MG63 (cell line): ENCODE measurements around the gene UGT1A6. TPM values are rescaled to one million over a fixed set of nuclear protein-coding genes. Genes with fewer than 3 reads are reported as not detected.
"Not testable (repeated sequence)": the region's sequence is repeated elsewhere in the genome, so short reads cannot be mapped to it uniquely, and the experiment has no call there.

Source experiments
- DNase-seq: peaks from one replicate; pipeline ENCODE4 v3.0.0-alpha.2; 2020
- H3K27me3 ChIP-seq: fragments of 250-450 bp; sonication (Bioruptor Pico); 2 replicates; pipeline ENCODE4 v1.5.1; 2020; ENCODE audit warnings: mild to moderate bottlenecking, moderate library complexity
- H3K36me3 ChIP-seq: fragments of 250-450 bp; sonication (Bioruptor Pico); 2 replicates; pipeline ENCODE4 v1.5.1; 2020; ENCODE audit warnings: mild to moderate bottlenecking, moderate library complexity
- H3K4me3 ChIP-seq: fragments of 250-450 bp; sonication (Bioruptor Pico); 2 replicates; pipeline ENCODE4 v1.5.1; 2020; ENCODE audit warnings: mild to moderate bottlenecking, moderate library complexity
- H3K9me3 ChIP-seq: fragments of 250-450 bp; sonication (Bioruptor Pico); 2 replicates; pipeline ENCODE4 v1.5.1; 2020; ENCODE audit warnings: mild to moderate bottlenecking, moderate library complexity
- total RNA-seq: library from RNA; depleted of rRNA; stranded (reverse); fragments of >200 nt; shearing (Covaris generic); gene quantifications from 2 replicates; pipeline ENCODE4 v1.2.3, GENCODE V29; 2014; ENCODE audit warnings: low replicate concordance

UGT1A6 gene
- total RNA-seq, 1 experiment from 2014 or later = 0.20 TPM

GRCh38 chr2:233702238-233702637 is 9.5 kb downstream of the UGT1A6 start:
- Histone ChIP-seq H3K4me3 (no peak overlapping the region), H3K9me3 (peaks cover 2% of the 10 kb centered on the region; the same call in 1 of the 2 replicates), H3K27me3 (no peaks in the 10 kb centered on the region), H3K36me3 (no peaks in the 10 kb centered on the region; the same call in 1 of the 2 replicates)
- DNase-seq = no peak

DNA sequence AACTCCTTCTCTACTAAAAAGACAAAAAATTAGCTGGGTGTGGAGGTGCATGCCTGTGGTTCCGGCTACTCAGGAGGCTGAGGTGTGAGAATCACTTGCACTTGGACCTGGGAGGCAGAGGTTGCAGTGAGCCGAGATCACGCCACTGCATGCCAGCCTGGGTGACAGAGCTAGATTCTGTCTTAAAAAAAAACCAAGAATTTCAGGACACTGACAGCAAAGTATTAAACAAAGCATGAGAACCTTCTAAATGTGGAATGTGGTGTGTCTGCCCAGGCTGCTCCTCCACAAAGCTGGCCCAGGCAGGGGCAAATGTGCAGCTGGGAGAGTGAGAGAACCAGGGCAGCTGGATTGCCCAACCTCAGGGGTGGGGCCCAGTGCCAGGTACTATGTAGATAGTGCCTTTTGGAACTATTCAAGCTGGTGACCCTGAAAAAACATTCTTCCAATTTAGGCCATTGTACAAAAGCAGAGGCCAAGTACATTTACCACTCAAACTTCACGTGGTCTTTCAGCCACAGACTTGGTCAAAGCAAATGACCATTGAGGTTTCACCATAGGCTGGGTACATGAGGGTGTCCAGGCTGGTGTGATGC is 13.3 kb downstream of the UGT1A6 start:
- Histone ChIP-seq H3K4me3 (no peak overlapping the region), H3K36me3 (no peaks in the 10 kb centered on the region; the same call in 1 of the 2 replicates), H3K9me3 (peaks cover 2% of the 10 kb centered on the region; the same call in 1 of the 2 replicates), H3K27me3 (no peaks in the 10 kb centered on the region)
- DNase-seq = peak; percentile 83

DNA sequence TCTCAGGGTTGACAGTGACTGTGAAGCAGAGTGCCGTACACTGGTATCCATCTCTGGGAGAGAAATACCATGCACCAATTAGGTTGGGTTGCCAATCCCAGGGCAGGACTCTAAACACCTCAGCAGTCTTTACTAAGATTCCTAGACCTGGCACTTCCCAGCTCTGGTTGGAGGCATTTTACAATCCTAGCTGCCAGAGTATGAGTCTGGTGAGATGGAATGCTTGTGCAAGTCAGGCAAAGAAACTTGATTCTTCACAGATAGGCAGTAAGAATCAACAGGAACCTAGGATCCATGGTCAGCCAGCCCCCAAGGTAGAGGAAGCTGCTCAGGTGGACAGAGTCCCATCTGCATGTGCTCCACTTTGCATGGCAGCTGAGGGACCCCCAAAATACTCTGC is 14.0 kb downstream of the UGT1A6 start:
- no peaks in the 10 kb centered on the region; the same call in 1 of the 2 replicates for H3K36me3 ChIP-seq
- no peak overlapping the region for H3K4me3 ChIP-seq
- peaks cover 2% of the 10 kb centered on the region; the same call in 1 of the 2 replicates for H3K9me3 ChIP-seq
- H3K27me3 ChIP-seq = no peaks in the 10 kb centered on the region
- peak; percentile 69 for DNase-seq

DNA sequence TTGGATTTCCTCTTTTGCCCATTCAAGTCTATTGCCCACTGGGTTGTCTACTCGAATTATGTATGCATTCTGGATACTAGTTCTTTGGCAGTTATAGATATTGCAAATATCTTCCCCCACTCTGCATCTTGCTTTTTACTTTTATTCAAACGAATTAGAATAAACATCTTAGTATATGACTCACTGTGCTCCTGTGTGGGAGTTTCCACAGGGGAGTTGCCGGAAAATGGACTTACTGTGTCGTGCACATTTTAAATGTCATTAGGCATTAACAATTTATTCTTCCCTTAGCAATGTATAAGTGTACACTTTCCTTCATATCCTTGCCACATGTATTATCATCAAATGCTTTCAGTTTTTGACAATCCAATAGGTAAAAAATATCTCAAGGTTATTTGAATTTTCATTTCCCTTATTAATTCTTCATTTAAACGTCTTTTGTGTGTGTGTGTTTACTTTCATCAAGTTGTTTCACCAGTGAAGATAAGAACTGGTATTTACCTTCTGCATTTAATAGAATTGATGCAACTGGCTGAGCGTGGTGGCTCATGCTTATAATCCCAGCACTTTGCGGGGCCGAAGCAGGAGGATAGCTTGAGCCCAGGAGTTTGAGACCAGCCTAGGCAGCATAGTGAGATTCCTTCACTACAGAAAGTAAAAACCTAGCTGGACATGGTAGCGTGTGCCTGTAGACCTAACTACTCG is 15.4 kb downstream of the UGT1A6 start:
- H3K36me3 ChIP-seq = no peaks in the 10 kb centered on the region
- no peaks in the 10 kb centered on the region for H3K9me3 ChIP-seq
- H3K27me3 ChIP-seq = no peaks in the 10 kb centered on the region
- peak; percentile 38 for DNase-seq
- H3K4me3 ChIP-seq = no peak overlapping the region

GRCh38 chr2:233708942-233709341 is 16.3 kb downstream of the UGT1A6 start:
- DNase-seq = no peak
- no peak overlapping the region for H3K4me3 ChIP-seq
- no peaks in the 10 kb centered on the region for H3K9me3 ChIP-seq
- no peaks in the 10 kb centered on the region for H3K27me3 ChIP-seq
- no peaks in the 10 kb centered on the region for H3K36me3 ChIP-seq

DNA sequence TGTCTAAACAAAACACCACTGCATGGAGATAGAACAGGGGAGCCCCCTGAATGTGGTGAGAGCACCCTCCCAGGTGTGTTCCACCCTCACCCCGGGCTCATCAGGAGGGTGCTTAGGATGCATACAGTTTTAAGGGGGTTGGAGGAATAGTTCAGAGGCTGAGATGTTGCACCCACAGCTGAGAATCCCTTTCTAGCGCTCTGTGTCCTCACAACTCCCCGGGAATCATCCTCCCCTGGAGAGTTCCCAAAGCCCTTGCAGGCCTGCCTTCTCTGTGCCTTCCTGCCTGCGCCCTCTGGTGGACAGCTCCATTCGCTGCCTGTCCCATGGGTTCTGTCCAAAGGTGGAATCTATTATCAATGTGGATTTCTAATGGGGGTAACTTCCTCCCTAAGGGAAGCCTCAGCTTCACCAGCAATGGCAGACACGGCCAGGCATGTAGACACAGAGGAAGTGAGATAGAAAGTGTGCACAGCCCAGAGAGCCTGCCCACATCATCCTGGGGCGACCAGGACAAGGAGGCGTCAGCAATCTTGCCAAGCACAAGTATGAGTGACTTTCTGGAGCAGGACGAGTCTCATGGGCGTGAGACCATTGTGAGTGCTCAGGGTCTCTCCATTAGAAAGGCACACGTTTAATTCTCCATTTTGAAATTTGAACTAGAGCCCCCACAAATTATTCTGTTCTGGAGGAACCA is 18.8 kb downstream of the UGT1A6 start:
- peak; percentile 84 for DNase-seq
- Histone ChIP-seq H3K9me3 (no peaks in the 10 kb centered on the region), H3K36me3 (no peaks in the 10 kb centered on the region), H3K4me3 (no peak overlapping the region), H3K27me3 (no peaks in the 10 kb centered on the region)

- Histone ChIP-seq H3K36me3 (no peaks in the 10 kb centered on the region), H3K27me3 (no peaks in the 10 kb centered on the region), H3K4me3 (no peak within 1 kb of the TSS), H3K9me3 (no peaks in the 10 kb centered on the region)
- no peak for DNase-seq
Measured at GRCh38 chr2:233712611-233713261, 20.0 kb downstream of the UGT1A6 start, which contains the start of gene UGT1A5. TSS of gene UGT1A5 (plus strand) at chr2:233712907. CDS start at chr2:233712992, 85 bp downstream.

DNA sequence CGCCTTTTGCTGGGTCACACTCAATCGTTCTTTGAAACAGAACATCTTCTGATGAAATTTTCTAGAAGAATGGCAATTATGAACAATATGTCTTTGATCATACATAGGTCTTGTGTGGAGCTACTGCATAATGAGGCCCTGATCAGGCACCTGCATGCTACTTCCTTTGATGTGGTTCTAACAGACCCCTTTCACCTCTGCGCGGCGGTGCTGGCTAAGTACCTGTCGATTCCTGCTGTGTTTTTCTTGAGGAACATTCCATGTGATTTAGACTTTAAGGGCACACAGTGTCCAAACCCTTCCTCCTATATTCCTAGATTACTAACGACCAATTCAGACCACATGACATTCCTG is 20.5 kb downstream of the UGT1A6 start:
- Histone ChIP-seq H3K4me3 (no peak overlapping the region), H3K36me3 (no peaks in the 10 kb centered on the region), H3K27me3 (no peaks in the 10 kb centered on the region), H3K9me3 (no peaks in the 10 kb centered on the region)
- no peak for DNase-seq

DNA sequence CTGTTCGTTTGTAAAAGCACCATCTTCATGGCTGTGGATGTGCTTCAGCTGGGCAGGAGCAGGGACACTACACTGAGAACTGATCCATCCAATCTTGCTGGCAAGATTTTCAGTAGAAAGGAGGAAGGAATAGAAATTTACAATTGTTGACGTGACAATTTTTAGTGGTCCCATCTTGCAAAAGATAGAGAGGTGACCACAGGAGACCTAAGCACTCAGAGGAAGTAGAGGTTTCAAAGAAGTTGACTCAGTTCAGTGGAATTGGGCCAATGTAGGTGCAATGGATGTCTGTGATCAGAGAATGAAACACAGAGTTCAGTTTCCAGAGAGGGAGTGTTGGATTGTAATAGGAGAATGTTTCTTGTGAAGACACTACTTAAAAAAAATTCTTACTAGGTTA is 21.4 kb downstream of the UGT1A6 start:
- Histone ChIP-seq H3K27me3 (no peaks in the 10 kb centered on the region), H3K4me3 (no peak overlapping the region), H3K9me3 (no peaks in the 10 kb centered on the region), H3K36me3 (no peaks in the 10 kb centered on the region)
- DNase-seq = no peak

DNA sequence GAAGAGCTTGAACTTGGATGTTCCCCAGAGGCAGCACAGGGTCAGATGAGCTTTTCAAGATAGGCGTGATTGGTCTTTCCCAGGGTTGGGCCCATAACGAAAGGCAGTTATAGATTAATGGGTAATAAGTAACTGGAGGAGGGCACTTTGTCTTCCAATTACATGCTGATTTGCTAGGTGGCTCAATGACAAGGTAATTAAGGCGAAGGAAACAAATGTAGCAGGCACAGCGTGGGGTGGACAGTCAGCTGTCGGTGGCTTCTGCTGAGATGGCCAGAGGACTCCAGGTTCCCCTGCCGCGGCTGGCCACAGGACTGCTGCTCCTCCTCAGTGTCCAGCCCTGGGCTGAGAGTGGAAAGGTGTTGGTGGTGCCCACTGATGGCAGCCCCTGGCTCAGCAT is 25.9 kb downstream of the UGT1A6 start, which contains the start of gene UGT1A4:
TSS of gene UGT1A4 (plus strand) at position 185 of the 400 bp plus-strand sequence. CDS start at position 270, 85 bp downstream.
- H3K36me3 ChIP-seq = no peaks in the 10 kb centered on the region
- H3K27me3 ChIP-seq = no peaks in the 10 kb centered on the region
- H3K9me3 ChIP-seq = no peaks in the 10 kb centered on the region
- no peak for DNase-seq
- no peak within 1 kb of the TSS for H3K4me3 ChIP-seq

DNA sequence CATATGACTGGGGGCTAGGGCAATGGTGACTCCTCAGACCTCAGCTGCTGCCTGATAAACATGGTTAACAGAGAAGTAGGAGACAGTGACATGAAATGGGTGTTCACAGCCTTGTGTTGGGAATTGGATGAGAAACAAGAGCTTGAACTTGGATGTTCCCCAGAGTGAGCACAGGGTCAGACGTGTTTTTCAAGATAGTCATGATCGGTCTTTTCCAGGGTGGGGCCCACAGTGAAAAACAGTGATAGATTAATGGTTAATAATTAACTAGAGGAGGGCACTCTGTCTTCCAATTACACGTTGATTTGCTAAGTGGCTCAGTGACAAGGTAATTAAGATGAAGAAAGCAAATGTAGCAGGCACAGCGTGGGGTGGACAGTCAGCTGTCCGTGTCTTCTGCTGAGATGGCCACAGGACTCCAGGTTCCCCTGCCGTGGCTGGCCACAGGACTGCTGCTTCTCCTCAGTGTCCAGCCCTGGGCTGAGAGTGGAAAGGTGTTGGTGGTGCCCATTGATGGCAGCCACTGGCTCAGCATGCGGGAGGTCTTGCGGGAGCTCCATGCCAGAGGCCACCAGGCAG is 36.1 kb downstream of the UGT1A6 start, which contains the start of gene UGT1A3:
TSS of gene UGT1A3 (plus strand) at position 320 of the 579 bp plus-strand sequence. CDS start at position 405, 85 bp downstream.
- no peaks in the 10 kb centered on the region for H3K9me3 ChIP-seq
- H3K4me3 ChIP-seq = no peak within 1 kb of the TSS

GRCh38 chr2:233736868-233737653 is 44.4 kb downstream of the UGT1A6 start:
- H3K4me3 ChIP-seq, H3K9me3 ChIP-seq, DNase-seq, H3K27me3 ChIP-seq, H3K36me3 ChIP-seq: not testable (repeated sequence)

More for the DNA sequence above, 36.1 kb downstream of the UGT1A6 start, which contains the start of gene UGT1A3:
- Histone ChIP-seq H3K27me3 (no peaks in the 10 kb centered on the region), H3K36me3 (no peaks in the 10 kb centered on the region)
- no peak for DNase-seq

- Histone ChIP-seq H3K36me3 (no peaks in the 10 kb centered on the region), H3K27me3 (0 out of 2 replicates have a peak, but pooled peaks cover 2% of the 10 kb centered on the region), H3K4me3 (no peak overlapping the region), H3K9me3 (no peaks in the 10 kb centered on the region)
- no peak for DNase-seq
Measured at GRCh38 chr2:233740870-233741269, 48.2 kb downstream of the UGT1A6 start.

DNA sequence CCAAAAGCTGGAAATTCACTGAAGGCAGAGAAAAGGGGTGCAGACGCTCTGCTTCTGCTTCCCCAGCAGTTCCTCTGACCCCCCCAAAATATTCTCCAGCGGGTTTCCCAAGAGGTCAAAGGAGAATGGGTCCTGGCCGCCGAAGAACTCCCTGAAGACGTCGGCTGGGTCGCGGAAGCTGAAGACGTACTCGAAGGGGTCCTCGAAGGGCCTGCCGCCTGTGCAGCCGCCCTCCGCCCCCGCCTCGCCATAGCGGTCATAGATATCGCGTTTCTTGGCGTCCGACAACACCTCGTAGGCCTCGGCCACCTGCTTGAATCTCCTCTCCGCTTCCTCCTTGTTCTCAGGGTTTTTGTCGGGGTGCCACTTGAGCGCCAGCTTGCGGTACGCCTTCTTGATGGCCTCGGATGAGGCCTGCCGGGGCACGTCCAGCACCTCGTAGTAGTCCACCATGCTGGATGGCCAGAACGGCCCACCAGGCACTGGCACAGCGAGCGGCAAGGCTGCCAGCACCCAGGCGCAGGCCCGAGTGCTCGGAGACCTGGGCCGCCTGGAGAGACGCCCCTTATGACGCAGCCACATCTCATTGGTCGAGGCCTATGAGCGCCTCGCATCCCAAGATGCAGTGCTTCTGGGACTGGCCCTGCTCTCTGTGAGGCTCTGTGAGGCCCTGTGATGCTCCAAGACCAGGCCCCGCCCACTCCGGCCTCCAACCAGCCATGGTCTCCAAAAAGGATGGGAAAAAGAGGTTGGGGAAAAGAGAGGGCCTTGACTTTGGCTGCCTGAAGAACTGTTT is 51.0 kb downstream of the UGT1A6 start:
- H3K9me3 ChIP-seq = no peaks in the 10 kb centered on the region
- DNase-seq = no peak
- no peak overlapping the region for H3K4me3 ChIP-seq

More for the DNA sequence above, 51.0 kb downstream of the UGT1A6 start:
- no peaks in the 10 kb centered on the region for H3K36me3 ChIP-seq
- H3K27me3 ChIP-seq = no peaks in the 10 kb centered on the region
